Inflammatory macrophage treated with lipopolysaccharide for 4 hours (primary cell): ENCODE data around the gene LRMDA.

Source experiments
- DNase-seq: peaks from one replicate; pipeline ENCODE4 v3.0.0-alpha.2; 2020

The LRMDA gene

DNA sequence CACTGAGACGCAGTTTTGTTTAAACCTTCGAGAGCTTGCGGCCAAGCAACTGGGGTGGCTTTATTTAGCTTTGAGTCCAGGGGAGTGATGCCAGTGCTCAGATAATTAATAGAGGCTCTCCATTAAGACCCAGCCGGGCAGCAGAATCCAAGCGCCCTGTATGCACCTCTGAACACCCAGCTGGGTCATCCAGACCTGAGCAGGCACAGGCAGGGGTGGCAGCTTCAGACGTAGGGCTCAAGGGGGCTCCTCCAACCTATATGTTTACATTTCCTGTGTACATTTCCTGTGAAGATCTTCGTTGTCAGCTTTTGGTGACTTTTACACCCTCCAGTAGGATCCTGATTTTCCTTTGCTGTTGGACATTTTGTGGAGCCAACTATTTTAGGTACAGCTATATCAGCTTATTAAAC lies 719.5 kb downstream of the LRMDA start:
- no peak for DNase-seq

DNA sequence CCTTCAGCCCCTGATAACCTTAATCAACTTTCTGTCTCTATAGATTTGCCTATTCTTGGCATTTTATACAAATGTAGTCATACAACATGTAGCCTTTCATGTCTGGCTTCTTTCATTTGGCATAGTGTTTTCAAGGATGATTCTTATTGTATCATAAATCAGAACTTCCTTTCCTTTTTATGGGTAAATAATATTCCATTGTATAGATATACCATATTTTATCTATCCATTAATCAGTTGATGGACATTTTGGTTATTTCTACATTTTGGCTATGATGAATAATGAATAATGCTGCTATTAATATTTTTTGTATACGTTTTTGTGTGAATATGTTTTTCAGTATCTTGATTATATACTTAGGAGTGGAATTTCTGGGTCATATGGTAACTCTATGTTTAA lies 720.8 kb downstream of the LRMDA start:
- no peak for DNase-seq

DNA sequence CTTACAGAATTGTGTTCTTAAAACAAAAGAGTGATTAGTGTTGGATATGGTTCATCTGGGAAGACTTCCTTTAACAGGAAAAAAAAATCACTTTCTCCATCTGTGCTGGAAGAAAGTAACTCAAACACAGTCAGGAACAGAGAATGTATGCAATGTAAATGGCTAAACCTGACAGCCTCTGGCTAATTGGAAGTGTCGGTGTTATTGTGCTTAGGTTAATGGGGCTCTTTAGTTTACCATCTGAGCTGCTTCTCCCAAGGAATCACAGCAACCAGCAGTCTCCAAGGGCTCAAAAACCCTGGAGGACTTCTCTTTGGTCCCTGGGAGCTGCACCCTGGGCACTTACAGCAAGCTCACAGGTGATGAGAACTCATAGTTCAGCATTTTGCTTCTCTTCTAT lies 724.5 kb downstream of the LRMDA start:
- DNase-seq = no peak

DNA sequence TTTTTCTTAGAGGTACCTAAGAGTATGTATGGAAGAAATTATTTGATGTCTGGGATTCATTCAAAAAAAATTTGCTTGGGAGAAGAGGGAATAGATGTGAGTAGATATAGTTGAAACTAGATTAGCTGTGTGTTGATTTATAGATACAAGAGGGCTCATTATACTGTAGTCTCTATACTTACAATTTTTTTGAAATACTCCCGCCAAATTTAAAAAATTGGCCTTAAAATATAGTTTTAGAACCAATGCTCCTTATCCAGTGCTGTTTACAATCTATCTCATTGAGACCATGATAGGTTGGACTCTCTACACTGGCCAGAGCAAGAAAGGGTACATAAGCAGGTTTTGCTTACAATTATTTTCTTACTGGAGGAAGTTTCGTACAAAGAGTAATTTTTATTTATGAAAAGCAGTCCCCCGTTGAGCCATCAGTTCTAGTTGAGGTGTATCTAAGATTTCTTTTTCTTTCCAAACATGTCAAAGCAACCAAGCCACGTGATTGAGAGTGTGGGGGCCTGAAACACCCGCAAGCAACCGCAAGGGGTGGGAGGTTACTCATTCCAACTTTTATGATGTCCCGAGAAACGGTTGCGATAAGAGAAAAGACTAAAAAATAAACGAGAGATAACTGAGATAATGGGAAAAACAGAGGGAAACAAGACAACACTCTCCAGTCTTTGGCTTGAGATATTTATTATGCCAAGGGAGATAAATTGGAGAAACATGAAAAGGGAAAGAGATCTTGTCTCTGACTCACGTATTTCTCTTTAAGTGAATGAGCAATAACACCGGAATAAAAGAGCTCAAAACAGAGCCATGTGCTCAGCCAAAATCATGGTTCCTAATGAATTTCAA lies 729.2 kb downstream of the LRMDA start:
- no peak for DNase-seq

DNA sequence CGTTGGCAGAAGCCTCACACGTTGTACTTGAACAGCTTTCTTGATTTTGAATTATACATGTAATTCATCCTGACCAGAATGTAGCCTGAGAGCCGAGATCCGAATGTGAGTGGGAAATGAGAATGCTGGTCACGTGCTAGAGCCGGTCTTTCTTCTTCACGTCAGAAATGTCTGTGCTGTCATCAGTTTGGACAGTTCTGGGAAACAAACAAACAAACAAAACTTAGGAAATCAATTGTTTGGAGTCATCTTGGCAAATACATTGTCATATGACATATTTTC lies 729.8 kb downstream of the LRMDA start:
- no peak for DNase-seq

DNA sequence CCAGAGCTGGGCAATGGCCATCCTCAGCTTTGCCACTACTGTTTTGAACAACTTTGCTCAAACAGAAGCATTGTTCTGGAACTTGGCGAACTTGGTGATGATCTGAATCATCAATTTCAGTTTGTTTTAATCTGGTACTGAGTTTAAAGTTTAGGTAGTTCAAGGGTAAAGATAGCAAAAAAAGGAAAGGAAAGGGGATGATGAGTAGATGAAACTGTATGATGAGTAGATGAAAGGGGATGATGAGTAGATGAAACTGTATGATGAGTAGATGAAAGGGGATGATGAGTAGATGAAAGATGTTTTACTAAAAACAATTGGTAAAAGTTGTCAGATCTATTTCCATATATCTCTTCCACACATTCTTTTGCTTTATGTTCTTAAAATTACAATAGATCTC lies 737.0 kb downstream of the LRMDA start:
- DNase-seq = no peak

DNA sequence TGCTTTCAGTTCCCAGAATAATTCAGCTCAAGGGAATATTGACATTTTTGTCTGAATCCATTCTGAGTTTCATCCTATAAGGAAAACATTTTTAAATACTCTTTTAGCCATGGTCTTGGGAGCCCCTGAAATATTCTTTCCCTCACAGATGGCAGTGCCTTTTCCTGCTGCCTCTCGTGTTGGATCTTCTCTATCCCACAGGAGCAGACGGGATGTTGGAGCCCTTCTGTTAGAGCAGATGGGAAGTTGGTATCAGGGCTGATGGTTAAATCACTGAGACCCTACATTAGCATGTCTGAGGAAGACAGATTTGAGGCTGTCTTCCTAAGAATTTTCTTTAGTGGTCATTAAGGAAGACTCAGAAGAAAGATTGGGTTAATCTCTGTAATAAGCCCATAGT lies 737.8 kb downstream of the LRMDA start:
- DNase-seq = no peak

DNA sequence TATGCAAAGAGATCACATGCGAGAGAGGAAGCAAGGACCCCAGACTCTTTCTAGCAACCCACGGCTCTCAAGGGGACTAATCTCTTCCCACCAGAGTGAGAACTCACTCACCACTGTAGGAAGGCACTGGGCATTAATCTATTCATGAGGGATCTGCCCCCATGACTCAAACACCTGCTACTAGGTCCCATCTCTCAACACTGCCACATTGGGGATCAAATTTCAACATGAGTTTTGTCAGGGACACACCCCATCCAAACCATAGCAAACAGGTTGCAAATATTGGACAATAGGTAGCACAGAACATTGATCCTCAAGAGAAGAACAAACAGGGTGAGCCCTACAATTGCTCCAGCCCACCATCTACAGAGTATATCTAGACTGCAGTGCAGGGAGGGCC lies 740.6 kb downstream of the LRMDA start:
- no peak for DNase-seq

DNA sequence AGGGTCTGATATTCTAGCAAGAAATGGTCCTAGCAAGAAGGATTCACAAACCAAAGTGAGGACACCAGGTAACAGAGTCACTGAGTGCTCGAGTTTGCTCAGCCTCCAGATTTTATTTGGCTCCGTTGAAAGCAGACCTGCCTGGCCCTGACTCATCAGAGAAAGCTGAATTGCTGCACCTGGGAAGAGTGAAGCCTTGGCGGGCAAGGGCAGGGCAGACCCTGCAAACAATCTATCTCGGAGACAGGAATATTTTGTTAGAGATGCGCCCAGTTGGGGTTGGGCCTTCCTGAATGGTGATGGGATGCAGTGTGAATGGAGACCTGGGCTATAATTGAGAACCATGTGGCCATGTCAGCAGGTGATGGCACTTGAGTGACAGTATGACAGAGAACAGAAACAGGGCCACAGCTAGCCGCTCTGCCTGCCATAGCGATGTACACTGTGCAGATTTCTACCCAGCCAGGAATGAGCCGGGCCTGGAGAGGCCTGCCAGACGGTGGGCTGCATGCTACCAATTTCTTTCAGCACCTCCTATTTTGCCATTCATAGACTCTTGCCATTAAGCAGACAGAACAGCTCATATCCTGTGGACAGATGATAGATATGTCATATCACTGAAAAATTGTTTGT lies 744.2 kb downstream of the LRMDA start:
- DNase-seq = no peak

DNA sequence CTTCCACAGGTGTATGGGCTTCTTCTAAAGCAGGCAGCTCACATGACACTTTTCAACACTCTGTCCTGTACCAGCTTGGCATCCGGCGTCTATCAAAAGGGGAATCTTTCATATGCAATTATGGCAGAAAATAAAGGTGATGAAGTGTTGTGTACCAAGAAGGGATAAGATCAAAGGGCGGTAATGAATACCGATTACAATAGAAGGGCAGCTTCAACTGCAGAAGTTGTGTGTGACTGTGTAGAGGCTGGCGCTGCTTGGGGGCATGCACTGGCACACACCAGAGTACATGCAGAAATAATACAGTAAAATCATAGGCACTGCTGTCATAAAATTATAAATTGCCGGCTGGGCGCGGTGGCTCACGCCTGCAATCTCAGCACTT lies 744.7 kb downstream of the LRMDA start:
- DNase-seq = no peak

DNA sequence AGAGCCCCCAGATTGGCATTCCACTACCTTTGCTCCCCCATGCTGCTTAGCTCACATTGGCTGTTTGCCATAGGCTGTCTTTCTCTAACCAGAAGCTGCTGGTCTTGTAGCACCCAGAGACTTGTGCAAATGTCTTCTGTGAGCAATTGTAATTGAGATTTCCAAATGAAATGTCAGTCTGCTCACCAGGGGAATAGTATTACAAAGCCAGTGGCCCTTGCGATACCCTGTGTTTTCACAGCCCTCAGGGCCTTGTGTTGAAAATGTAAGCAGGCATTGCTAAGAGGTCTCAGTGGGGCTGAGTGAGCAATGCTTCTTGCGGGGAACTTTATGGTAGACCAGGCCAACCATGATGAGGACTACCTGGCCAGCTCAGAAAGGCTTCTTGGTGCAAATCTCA lies 746.5 kb downstream of the LRMDA start:
- no peak for DNase-seq

DNA sequence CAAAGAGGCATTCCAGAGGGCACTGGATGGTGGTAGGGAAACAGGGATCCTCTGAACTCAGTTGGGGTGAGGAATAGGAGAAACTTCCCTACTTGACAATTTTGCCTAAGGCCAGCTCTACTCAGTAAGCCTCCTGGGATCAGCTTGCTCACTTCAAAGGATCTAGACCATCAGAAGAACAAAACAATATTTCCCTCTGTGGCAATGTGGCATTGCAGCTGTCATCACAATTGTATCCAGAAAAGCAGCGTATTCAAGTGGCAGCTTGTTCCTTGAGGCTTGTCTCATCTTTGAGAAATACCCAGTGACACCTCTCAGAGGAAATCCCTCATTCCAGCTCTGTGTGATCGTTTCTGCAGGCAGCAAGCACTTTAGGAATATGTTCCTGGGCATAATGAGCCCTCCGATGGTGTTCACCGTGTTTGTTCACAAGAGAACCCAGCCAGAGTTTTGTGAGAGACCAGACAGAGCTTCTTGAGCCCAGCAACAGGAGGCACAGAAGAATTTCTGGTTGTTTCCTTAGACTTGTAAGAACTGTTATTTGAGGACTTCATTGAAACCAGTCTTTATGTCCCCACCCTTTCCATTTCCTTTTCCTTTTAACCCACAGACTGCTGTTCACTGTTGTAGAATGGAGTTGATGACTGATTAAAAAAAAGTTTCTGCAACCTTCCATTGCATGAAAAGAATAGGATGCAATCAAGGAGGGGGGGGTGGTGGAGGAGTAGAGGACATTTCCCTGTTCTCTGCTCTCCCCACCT lies 747.3 kb downstream of the LRMDA start:
- DNase-seq = no peak

DNA sequence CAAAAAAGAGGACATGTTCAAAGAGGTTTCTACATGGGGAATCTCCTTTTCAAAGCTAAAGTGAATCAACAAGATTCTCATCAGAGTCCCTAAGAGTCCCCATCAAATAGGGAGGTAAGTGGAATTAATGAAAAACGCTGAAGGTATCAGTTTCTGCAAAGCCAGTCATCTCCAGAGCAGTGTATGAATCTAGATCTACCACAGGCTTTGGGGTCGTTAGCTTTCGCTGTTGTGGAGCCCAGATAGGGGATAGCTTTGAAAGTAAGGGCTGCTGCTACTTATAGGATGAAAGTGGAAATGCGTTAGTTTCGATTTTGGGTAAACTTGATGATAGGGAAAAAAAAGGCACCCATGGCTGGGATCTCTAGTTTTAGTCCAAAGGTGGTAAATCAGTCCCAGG lies 748.4 kb downstream of the LRMDA start:
- DNase-seq = no peak

DNA sequence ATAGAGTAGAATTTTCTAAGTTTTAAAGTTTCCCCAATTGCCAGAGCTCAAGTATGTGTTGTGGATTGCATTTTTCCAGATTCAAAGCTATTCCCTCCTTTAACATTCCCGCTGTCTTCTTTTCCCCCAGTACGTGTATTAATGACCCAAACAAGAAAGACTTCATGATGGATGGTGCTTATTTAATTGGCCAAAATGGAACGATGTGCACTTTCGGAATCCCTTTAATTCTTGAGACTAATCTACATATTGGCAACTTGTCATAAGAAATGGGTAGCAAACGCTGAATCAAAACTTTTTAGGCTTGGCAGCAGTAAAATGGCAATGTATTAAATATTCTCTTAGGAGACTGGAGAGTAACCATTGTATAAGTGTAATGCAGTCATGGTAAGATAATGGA lies 753.2 kb downstream of the LRMDA start:
- DNase-seq = no peak

DNA sequence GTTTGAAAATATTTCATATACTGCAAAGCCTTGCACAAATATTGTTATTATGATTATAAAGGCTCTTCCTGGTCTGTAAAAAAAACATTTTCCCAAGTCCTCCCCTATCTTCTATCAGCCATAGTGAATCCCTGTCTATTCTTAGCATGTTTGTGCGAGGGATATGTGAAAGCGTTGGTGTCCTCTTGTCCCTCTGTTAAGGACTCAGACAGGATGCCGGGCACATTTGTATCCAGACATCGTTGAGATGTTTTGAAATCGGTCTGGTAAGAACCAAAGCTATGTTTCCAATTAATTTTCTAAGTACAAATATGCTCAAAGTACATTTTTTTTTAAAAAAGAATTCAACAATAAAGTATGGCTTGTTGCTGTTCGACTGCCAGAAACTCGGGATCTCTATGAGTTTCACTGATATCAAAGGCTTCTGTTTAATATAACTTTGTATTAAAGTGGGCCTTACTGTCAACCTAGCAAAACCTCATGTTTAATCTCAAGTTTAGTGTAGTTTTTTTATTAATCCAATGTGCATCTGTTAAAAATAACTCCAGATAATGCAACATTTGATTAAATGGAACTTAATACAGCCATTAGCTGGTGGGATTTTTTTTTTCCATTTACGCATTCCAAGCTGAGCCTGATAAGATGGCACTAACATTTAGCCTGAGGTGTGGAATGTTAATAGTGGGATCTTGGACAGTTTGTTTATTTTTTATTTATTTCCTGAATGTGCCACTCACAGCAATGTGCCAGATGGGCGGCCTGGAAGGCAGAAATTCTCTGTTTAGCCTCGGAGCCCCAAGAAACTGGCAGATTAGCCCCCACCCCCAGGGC lies 754.3 kb downstream of the LRMDA start:
- DNase-seq = no peak

DNA sequence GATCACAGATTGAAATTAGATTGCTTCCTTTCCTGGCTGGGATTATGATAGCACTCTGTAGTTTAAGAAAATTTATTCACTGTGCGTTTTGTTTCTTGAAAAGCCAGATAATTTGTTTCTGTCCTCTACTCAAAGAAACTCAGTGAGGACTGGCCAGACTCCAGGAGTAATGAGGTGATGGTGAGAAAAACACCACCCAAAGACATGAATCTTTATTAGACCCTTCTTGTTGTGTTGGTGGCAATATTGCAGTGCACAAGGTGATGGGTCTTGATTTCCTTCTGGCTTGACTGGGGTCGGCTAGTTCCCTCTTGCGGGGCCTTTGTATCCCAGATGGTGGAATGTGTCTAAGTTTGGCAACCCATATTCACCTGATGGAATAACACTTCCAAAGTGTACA lies 756.8 kb downstream of the LRMDA start:
- DNase-seq = no peak

DNA sequence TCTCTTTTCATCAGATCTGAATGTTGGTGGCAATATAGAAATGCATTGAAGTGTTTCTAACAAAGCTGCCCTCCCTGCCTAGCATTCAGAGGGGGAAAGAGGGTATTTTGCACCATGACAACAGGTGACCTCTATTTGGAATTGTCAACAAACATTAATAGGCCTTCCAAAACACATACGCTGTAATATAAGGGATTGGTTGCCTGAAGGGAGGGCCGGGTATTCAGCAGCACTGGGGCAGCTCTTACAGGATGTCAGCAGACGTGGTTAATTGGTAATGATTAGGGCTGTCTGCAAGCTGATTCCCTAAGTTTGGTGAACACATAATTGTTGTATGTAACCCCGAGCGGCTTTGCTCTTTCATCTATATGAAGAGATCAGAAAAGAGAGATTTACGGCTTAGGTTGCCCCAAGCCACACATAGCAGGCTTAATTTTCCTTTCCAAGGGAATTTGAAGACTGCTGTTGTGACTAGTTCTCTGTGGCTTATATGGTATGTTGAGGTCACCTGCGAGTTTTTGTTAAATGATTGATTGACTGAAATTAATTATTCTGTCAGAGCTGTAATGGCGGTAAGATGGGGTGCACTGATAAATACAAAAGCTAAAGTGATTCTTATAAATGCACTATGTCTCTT lies 759.3 kb downstream of the LRMDA start:
- no peak for DNase-seq

DNA sequence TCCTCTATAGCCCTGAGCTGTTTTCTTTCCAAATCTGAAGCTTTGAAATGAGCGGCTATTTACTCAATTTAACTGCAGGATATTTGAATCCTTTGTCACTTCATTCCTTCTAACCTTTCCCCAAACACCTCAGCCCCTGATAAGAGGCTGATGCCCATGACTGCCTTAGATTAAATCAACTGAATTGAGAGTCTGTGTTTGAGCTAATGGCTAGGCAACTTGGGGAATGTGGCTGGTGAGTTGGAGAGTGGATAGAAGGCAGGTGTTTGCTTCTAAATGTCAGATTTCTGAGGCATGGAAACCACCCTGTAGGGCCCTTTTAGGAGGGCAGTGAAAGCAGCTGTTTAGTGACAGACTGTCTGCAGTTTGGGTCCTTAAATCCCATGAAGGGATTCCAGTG lies 759.9 kb downstream of the LRMDA start:
- no peak for DNase-seq

DNA sequence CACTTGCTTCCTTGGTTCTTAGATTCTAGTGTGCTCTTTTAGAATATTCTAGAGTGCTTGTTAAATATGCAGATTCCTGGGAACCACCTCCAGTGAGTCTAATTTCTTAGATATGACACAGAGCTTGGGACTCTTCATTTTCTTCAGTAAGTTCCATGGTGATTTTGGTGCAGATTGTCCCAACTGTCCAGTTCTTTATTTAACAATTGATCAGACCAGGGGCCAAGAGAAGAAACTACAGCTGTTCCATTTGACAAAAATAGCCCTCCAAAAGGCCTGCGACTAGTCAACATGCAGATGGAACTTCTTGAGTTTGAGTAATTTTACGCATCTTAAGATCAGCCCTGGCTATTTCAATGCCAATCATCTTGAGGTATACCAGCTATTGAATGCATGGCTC lies 760.7 kb downstream of the LRMDA start:
- no peak for DNase-seq

DNA sequence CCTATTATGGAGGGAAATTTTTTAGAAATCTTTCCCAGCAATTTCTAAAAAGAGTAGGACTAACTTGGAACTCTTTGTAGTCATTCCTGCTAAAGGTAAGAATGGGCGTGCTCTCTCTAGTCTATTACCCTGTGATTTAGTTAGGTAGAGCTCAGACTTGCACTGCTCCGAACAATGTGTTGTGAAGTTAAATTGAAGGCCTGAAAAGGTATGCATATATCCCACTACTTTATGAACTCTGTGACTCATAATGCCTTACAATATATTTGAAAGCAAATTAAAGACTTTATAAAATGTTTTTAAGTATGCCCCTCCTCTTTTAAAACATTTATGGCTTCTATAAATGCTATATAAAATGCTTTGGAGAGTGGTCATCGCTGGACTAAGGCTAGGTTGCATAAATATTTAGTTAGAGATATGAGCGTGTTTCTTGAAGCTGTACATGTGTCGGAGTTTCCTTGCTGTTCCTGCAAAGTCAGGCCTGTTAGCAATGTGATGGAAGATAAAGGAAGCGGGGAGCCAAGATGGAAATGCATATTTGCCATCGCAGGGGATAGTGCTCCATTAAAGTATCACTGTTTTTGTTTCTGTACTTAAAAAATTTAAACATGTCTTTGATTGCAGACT lies 761.4 kb downstream of the LRMDA start:
- DNase-seq = no peak

DNA sequence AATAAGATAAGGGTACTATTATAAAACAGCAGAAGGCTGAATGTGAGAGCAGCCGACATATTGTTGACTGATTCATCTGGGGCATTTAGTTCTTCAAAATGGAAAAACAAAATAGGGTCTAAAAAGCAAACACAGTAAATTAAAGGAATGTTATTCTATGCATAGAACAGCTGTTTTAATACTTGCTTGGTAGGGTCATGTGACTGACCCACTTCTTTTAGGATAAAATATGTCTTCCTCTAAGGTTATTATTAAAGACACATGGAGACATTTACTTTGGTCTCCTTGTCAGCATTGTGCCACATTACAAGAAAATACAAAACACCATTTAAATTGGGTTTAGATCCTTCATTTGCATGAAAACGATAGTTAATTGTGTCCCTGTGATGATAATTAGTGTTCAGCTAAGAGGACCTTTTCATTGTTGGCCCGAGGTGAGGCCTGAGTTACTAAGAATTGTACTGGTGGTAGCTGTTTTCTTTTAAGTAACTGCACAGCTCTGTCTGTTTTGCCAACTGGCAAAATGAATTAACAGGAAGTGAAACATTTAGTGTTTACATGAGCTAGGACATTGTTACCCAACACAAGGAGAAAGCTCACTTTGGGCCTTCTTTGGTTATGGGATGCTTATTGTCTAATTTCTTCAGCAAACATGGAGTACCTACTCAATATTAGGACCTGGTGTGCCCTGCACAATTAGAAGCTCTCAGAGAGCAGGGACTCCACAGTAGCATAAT lies 764.4 kb downstream of the LRMDA start:
- peak; percentile 29 for DNase-seq

DNA sequence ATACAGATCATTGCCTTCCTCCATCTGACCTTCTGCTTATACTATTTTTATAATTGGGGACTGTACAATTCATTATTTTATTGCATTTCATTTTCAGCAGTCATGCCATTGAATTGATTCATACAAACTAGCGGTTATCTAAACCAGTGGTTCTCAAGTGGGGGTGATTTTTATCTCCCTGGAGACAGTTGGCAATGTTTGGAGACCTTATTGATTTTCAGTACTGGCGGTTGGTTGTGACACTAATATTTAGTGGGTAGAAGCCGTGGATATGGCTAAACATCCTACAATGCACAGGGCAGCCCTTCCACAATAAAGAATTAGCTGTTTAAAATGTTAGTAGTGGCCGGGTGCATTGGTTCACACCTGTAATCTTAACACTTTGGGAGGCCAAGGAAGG lies 765.9 kb downstream of the LRMDA start:
- no peak for DNase-seq
